ENCODE measurements around the gene NPBWR2. TPM values are rescaled to one million over a fixed set of nuclear protein-coding genes. Genes with fewer than 3 reads are reported as not detected.

Gene NPBWR2
- total RNA-seq, 1 donor, result not detected

GRCh38 chr20:64114356-64114971, 7.1 kb upstream of the NPBWR2 start:
- H3K4me3 ChIP-seq (ENCODE audit: low read depth, low read length), result no peak overlapping the region
- no peak for DNase-seq (ENCODE audit: low read depth)
- no peak for TF ChIP-seq CTCF (IDR thresholded peaks at IDR 0.05; ENCODE audit: insufficient read depth, low read depth, low read length)

- no peak overlapping the region for H3K4me3 ChIP-seq (ENCODE audit: low read depth, low read length)
- DNase-seq (ENCODE audit: low read depth), result no peak
- no peak for TF ChIP-seq CTCF (IDR thresholded peaks at IDR 0.05; ENCODE audit: insufficient read depth, low read depth, low read length)
These were observed 6.5 kb upstream of the NPBWR2 start for GRCh38 chr20:64113796-64114355.

- no peak for DNase-seq (ENCODE audit: low read depth)
- TF ChIP-seq CTCF (IDR thresholded peaks at IDR 0.05; ENCODE audit: insufficient read depth, low read depth, low read length), result no peak
- H3K4me3 ChIP-seq (ENCODE audit: low read depth, low read length), result no peak overlapping the region
These were observed 6.0 kb upstream of the NPBWR2 start for GRCh38 chr20:64113444-64113775.

- no peak for DNase-seq (ENCODE audit: low read depth)
- TF ChIP-seq CTCF (IDR thresholded peaks at IDR 0.05; ENCODE audit: insufficient read depth, low read depth, low read length), result no peak
- no peak overlapping the region for H3K4me3 ChIP-seq (ENCODE audit: low read depth, low read length)
These were observed 5.5 kb upstream of the NPBWR2 start for GRCh38 chr20:64112691-64113443.

GRCh38 chr20:64111841-64112641, 4.7 kb upstream of the NPBWR2 start:
- H3K4me3 ChIP-seq (ENCODE audit: low read depth, low read length), result no peak overlapping the region
- TF ChIP-seq CTCF (IDR thresholded peaks at IDR 0.05; ENCODE audit: insufficient read depth, low read depth, low read length), result no peak
- DNase-seq (ENCODE audit: low read depth), result no peak

GRCh38 chr20:64110411-64111068, 3.2 kb upstream of the NPBWR2 start:
- no peak for DNase-seq (ENCODE audit: low read depth)
- no peak for TF ChIP-seq CTCF (IDR thresholded peaks at IDR 0.05; ENCODE audit: insufficient read depth, low read depth, low read length)
- H3K4me3 ChIP-seq (ENCODE audit: low read depth, low read length), result no peak overlapping the region

Data from fibroblast of villous mesenchyme (primary cell).